HepG2 (cell line): Measurements from ENCODE around the gene LMBRD2. TPM values are rescaled to one million over a fixed set of nuclear protein-coding genes. Genes with fewer than 3 reads are reported as not detected.

Experiments used
- GFI1 ChIP-seq: sonication (generic); formaldehyde crosslinking; IDR thresholded peaks from 2 replicates; pipeline ENCODE4 v1.5.0; 2020; ENCODE audit warnings: missing genetic modification reagents, mild to moderate bottlenecking, borderline replicate concordance
- HNF4G ChIP-seq, 2 experiments: sonication (generic) in 1 of 2; formaldehyde crosslinking in 1 of 2; IDR thresholded peaks; 2 replicates each; pipeline versions ENCODE4 v1.4.0 to v1.6.1; 2011 to 2020; ENCODE audit warnings: borderline replicate concordance in 2 of 2, low read depth in 2 of 2, mild to moderate bottlenecking in 2 of 2, low read length in 1 of 2, missing genetic modification reagents in 1 of 2, moderate library complexity in 1 of 2
- IKZF4 ChIP-seq: sonication (generic); formaldehyde crosslinking; IDR thresholded peaks from 2 replicates; pipeline ENCODE4 v1.5.1; 2020; ENCODE audit warnings: borderline replicate concordance, mild to moderate bottlenecking, low read depth, missing genetic modification reagents; ENCODE audit errors: not compliant biosample characterization
- MLLT10 ChIP-seq: sonication (generic); formaldehyde crosslinking; IDR thresholded peaks from 2 replicates; pipeline ENCODE4 v1.4.0; 2020; ENCODE audit warnings: missing genetic modification reagents
- RERE ChIP-seq: IDR thresholded peaks from 2 replicates; pipeline ENCODE4 v1.6.1; 2016; ENCODE audit warnings: low read depth, missing genetic modification reagents, missing compliant biosample characterization
- SIX1 ChIP-seq: sonication (generic); formaldehyde crosslinking; IDR thresholded peaks from 2 replicates; pipeline ENCODE4 v1.4.0; 2020; ENCODE audit warnings: missing genetic modification reagents, borderline replicate concordance
- SMARCE1 ChIP-seq: fragments of 450-650 bp; IDR thresholded peaks from 2 replicates; pipeline ENCODE4 v1.6.1; 2017; ENCODE audit warnings: borderline replicate concordance
- SP2 ChIP-seq: sonication (generic); formaldehyde crosslinking; IDR thresholded peaks from 2 replicates; pipeline ENCODE4 v1.5.1; 2020; ENCODE audit warnings: mild to moderate bottlenecking, missing genetic modification reagents
- SPEN ChIP-seq: sonication (generic); formaldehyde crosslinking; IDR thresholded peaks from 2 replicates; pipeline ENCODE4 v1.5.1; 2020; ENCODE audit warnings: low read depth, mild to moderate bottlenecking, missing genetic modification reagents
- TBL1XR1 ChIP-seq: fragments of 150-350 bp; IDR thresholded peaks from 2 replicates; pipeline ENCODE4 v1.6.1; 2014; ENCODE audit warnings: borderline replicate concordance, low read length; ENCODE audit not compliant: partially characterized antibody
- ZBTB21 ChIP-seq: sonication (generic); formaldehyde crosslinking; IDR thresholded peaks from 2 replicates; pipeline ENCODE4 v1.4.0; 2020; ENCODE audit warnings: missing genetic modification reagents
- ZMYM3 ChIP-seq: sonication (generic); formaldehyde crosslinking; IDR thresholded peaks from 2 replicates; pipeline ENCODE4 v1.5.1; 2020; ENCODE audit warnings: mild to moderate bottlenecking, missing genetic modification reagents
- ZNF205 ChIP-seq: IDR thresholded peaks from 2 replicates; pipeline ENCODE4 v1.6.1; 2018; ENCODE audit warnings: missing biosample characterization, missing genetic modification reagents
- ZNF674 ChIP-seq: sonication (generic); formaldehyde crosslinking; IDR thresholded peaks from 2 replicates; pipeline ENCODE4 v1.5.0; 2020; ENCODE audit warnings: low read depth, mild to moderate bottlenecking, missing genetic modification reagents
- ZNF737 ChIP-seq: sonication (generic); formaldehyde crosslinking; IDR thresholded peaks from 2 replicates; pipeline ENCODE4 v1.5.0; 2020; ENCODE audit warnings: missing genetic modification reagents, mild to moderate bottlenecking, borderline replicate concordance
- ZSCAN30 ChIP-seq: sonication (generic); formaldehyde crosslinking; IDR thresholded peaks from 2 replicates; pipeline ENCODE4 v1.5.0; 2020; ENCODE audit warnings: mild to moderate bottlenecking, missing genetic modification reagents
- polyA plus RNA-seq, 8 experiments: library from polyadenylated mRNA; depleted of rRNA in 3 of 8; stranded (reverse) in 7 of 8; unstranded in 1 of 8; fragments of >200 nt; fragmentation: Illumina TruSeq in 4 of 8; extraction: Trizol in 4 of 8; gene quantifications; 2 replicates each; pipeline versions ENCODE4 v1.2.1 to v1.2.3, GENCODE V29; 2011 to 2016; ENCODE audit warnings: low read depth in 4 of 8, missing spikeins in 1 of 8, mixed read lengths in 1 of 8; ENCODE audit not compliant: insufficient read depth in 1 of 8
- total RNA-seq, 5 experiments: library from RNA; depleted of rRNA; stranded (reverse); fragments of >200 nt; fragmentation: Illumina TruSeq; extraction: Trizol; gene quantifications; 2 replicates each; pipeline ENCODE4 v1.2.3, GENCODE V29; 2016; ENCODE audit warnings: low read depth in 1 of 5
- TF ChIP-seq, protein P1 (sequence below): sonication (generic); formaldehyde crosslinking; IDR thresholded peaks from 2 replicates; pipeline ENCODE4 v1.8.0; 2022; ENCODE audit warnings: mild to moderate bottlenecking, missing genetic modification reagents
- TF ChIP-seq, protein P2 (sequence below): sonication (generic); formaldehyde crosslinking; conservative IDR thresholded peaks from 2 replicates; pipeline ENCODE4 v1.4.0; 2020; ENCODE audit warnings: mild to moderate bottlenecking, missing genetic modification reagents, moderate library complexity

The LMBRD2 gene
- total and polyA plus RNA-seq, 2 of the 13 experiments (the other 11 are each of a cell fraction or from before 2014, with no cell fraction given) = 2.0 to 4.7 TPM

DNA sequence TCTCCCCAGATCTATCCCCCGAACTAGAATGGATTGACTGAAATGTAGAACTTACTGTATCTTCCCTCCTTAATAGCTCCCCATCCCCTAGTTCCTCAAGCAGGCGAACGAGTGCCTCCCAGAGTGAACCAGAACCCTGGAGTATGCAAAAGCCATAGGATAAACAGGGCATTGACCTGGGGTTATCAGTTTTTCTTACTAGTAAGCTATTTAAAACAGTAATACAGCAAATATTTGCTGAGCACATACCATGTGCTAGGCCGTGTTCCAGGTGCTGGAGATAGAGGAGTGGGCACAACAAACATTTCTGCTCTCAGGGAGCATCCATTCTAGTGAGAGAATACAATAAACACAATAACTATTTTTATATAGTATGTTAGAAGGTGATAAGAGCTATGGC, 2.0 kb upstream of the LMBRD2 start (continued):
- no peak for TF ChIP-seq SPEN
- TF ChIP-seq GFI1 (CRISPR knock-in tag) = peak; percentile 60; the same call in 1 of the 2 replicates
- no peak for TF ChIP-seq ZNF674 (CRISPR knock-in tag)
- peak; percentile 91 for TF ChIP-seq RERE (CRISPR knock-in tag)
- no peak for TF ChIP-seq SMARCE1
- TF ChIP-seq TBL1XR1 = peak; percentile 47
- TF ChIP-seq, protein P1, sequence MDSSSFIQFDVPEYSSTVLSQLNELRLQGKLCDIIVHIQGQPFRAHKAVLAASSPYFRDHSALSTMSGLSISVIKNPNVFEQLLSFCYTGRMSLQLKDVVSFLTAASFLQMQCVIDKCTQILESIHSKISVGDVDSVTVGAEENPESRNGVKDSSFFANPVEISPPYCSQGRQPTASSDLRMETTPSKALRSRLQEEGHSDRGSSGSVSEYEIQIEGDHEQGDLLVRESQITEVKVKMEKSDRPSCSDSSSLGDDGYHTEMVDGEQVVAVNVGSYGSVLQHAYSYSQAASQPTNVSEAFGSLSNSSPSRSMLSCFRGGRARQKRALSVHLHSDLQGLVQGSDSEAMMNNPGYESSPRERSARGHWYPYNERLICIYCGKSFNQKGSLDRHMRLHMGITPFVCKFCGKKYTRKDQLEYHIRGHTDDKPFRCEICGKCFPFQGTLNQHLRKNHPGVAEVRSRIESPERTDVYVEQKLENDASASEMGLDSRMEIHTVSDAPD (CRISPR knock-in tag) = no peak
- no peak for TF ChIP-seq SP2
- no peak; the same call in 1 of the 2 replicates for TF ChIP-seq SIX1 (CRISPR knock-in tag)
- TF ChIP-seq ZSCAN30 = no peak
- peak; percentile 88 for TF ChIP-seq ZNF205
- TF ChIP-seq HNF4G (IDR thresholded peaks at IDR 0.05; ENCODE audit: borderline replicate concordance, low read depth, low read length) = no peak
- TF ChIP-seq HNF4G (CRISPR knock-in tag; IDR thresholded peaks at IDR 0.05; ENCODE audit: borderline replicate concordance, low read depth) = no peak
- no peak for TF ChIP-seq ZNF737 (CRISPR knock-in tag)
- TF ChIP-seq IKZF4 (CRISPR knock-in tag) = no peak
- TF ChIP-seq ZMYM3 (CRISPR knock-in tag) = no peak
- TF ChIP-seq MLLT10 (CRISPR knock-in tag) = no peak
- TF ChIP-seq ZBTB21 (CRISPR knock-in tag) = no peak
- TF ChIP-seq, protein P2, sequence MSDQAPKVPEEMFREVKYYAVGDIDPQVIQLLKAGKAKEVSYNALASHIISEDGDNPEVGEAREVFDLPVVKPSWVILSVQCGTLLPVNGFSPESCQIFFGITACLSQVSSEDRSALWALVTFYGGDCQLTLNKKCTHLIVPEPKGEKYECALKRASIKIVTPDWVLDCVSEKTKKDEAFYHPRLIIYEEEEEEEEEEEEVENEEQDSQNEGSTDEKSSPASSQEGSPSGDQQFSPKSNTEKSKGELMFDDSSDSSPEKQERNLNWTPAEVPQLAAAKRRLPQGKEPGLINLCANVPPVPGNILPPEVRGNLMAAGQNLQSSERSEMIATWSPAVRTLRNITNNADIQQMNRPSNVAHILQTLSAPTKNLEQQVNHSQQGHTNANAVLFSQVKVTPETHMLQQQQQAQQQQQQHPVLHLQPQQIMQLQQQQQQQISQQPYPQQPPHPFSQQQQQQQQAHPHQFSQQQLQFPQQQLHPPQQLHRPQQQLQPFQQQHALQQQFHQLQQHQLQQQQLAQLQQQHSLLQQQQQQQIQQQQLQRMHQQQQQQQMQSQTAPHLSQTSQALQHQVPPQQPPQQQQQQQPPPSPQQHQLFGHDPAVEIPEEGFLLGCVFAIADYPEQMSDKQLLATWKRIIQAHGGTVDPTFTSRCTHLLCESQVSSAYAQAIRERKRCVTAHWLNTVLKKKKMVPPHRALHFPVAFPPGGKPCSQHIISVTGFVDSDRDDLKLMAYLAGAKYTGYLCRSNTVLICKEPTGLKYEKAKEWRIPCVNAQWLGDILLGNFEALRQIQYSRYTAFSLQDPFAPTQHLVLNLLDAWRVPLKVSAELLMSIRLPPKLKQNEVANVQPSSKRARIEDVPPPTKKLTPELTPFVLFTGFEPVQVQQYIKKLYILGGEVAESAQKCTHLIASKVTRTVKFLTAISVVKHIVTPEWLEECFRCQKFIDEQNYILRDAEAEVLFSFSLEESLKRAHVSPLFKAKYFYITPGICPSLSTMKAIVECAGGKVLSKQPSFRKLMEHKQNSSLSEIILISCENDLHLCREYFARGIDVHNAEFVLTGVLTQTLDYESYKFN = peak; percentile 84
